Activated CD8-positive, alpha-beta T cell treated with anti-CD3 and anti-CD28 coated beads for 36 hours (primary cell): ENCODE results near the gene RHBDL2. TPM values are rescaled to one million over a fixed set of nuclear protein-coding genes. Genes with fewer than 3 reads are reported as not detected.
"Not testable (repeated sequence)": the region's sequence is repeated elsewhere in the genome, so short reads cannot be mapped to it uniquely, and the experiment has no call there.

Source experiments
- ATAC-seq: fragments of 200-7000 bp; cut with Tn5 transposase; one replicate; pipeline ENCODE4 v1.10.0; 2021; ENCODE audit warnings: mild to moderate bottlenecking, moderate library complexity
- CTCF ChIA-PET: fragments of 350-600 bp; sonication (Branson Sonifier 250); formaldehyde crosslinking; loops from one replicate; lab custom pipeline; 2021; ENCODE audit warnings: antibody characterized with exemption; lab: Charles Lee
- POLR2A ChIA-PET: fragments of 350-600 bp; sonication (Branson Sonifier 250); formaldehyde crosslinking; loops from one replicate; lab custom pipeline; 2021; ENCODE audit warnings: antibody characterized with exemption; lab: Charles Lee
- DNase-seq: peaks from one replicate; pipeline ENCODE4 v3.0.0-alpha.2; 2020
- H3K27ac Mint-ChIP-seq: one replicate; pipeline ENCODE4 v1.8.0; 2021; ENCODE audit warnings: mild to moderate bottlenecking, mixed read lengths
- H3K27me3 Mint-ChIP-seq: one replicate; pipeline ENCODE4 v1.8.0; 2021; ENCODE audit warnings: mixed read lengths
- H3K36me3 Mint-ChIP-seq: one replicate; pipeline ENCODE4 v1.8.0; 2021; ENCODE audit warnings: low read depth, mixed read lengths
- H3K4me1 Mint-ChIP-seq: one replicate; pipeline ENCODE4 v1.8.0; 2021; ENCODE audit warnings: low read depth, mixed read lengths
- H3K4me3 Mint-ChIP-seq: one replicate; pipeline ENCODE4 v1.8.0; 2021; ENCODE audit warnings: mild to moderate bottlenecking, moderate library complexity, mixed read lengths
- H3K9me3 Mint-ChIP-seq: one replicate; pipeline ENCODE4 v1.8.0; 2021; ENCODE audit warnings: mixed read lengths
- intact Hi-C: fragments of 100-400 bp; cut with micrococcal nuclease; formaldehyde crosslinking; loops from one replicate; pipeline ENCODE4 v1.10.0; 2022
- total RNA-seq, 2 experiments: library from RNA; stranded (reverse); gene quantifications; one replicate each; pipeline ENCODE4 v1.2.3, GENCODE V29; 2021
- TF ChIP-seq, protein P1 (sequence below): fragments of 200-600 bp; IDR thresholded peaks from one replicate; pipeline ENCODE4 v1.8.0; 2022; ENCODE audit warnings: antibody characterized with exemption, mild to moderate bottlenecking

The RHBDL2 gene, protein sequence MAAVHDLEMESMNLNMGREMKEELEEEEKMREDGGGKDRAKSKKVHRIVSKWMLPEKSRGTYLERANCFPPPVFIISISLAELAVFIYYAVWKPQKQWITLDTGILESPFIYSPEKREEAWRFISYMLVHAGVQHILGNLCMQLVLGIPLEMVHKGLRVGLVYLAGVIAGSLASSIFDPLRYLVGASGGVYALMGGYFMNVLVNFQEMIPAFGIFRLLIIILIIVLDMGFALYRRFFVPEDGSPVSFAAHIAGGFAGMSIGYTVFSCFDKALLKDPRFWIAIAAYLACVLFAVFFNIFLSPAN
- total RNA-seq: not detected

DNA sequence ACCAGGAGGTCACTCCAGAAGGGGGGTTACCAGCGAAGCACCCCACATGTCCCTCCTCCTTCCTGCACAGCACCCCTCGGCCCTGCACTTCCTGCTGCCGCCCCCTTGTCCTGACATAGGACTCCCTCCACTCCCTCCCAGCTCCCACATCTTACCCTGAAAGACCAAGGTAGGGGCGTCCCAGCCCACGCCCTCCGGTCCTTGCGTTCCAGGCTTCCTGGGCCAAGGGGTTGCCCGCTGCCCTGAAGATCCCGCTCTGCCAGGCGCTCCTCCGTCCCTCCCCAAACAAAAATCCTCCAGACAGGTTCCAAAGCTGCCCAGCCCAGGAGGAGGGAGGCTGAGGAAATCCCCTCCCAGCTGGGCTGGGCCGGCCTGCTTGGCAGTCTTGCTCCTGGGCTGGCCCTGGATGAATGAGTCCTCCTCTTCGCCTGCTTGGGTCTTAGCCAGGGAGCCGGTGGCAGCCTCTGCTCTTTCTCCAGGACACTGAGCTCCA is at the start of gene RHBDL2:
RHBDL2 (minus strand) TSS at position 304 of the 493 bp plus-strand sequence. CDS start 22,618 bp downstream, outside the sequence.
- POLR2A ChIA-PET: no interaction called here
- Mint-ChIP-seq H3K27ac (no peak within 1 kb of the TSS), H3K27me3 (no peaks in the 10 kb centered on the region), H3K9me3 (no peaks in the 10 kb centered on the region), H3K36me3 (no peaks in the 10 kb centered on the region), H3K4me3 (no peak within 1 kb of the TSS), H3K4me1 (no peaks in the 10 kb centered on the region)
- intact Hi-C loops: no loop called here
- DNase-seq (no peak), ATAC-seq (no peak)
- TF ChIP-seq, protein P1, sequence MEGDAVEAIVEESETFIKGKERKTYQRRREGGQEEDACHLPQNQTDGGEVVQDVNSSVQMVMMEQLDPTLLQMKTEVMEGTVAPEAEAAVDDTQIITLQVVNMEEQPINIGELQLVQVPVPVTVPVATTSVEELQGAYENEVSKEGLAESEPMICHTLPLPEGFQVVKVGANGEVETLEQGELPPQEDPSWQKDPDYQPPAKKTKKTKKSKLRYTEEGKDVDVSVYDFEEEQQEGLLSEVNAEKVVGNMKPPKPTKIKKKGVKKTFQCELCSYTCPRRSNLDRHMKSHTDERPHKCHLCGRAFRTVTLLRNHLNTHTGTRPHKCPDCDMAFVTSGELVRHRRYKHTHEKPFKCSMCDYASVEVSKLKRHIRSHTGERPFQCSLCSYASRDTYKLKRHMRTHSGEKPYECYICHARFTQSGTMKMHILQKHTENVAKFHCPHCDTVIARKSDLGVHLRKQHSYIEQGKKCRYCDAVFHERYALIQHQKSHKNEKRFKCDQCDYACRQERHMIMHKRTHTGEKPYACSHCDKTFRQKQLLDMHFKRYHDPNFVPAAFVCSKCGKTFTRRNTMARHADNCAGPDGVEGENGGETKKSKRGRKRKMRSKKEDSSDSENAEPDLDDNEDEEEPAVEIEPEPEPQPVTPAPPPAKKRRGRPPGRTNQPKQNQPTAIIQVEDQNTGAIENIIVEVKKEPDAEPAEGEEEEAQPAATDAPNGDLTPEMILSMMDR: no peak
- CTCF ChIA-PET: interaction anchor here (0.6 kb wide), 1 partner anchor 106 kb away, joined by 3 read pairs; no protein-coding TSS in a partner anchor

DNA sequence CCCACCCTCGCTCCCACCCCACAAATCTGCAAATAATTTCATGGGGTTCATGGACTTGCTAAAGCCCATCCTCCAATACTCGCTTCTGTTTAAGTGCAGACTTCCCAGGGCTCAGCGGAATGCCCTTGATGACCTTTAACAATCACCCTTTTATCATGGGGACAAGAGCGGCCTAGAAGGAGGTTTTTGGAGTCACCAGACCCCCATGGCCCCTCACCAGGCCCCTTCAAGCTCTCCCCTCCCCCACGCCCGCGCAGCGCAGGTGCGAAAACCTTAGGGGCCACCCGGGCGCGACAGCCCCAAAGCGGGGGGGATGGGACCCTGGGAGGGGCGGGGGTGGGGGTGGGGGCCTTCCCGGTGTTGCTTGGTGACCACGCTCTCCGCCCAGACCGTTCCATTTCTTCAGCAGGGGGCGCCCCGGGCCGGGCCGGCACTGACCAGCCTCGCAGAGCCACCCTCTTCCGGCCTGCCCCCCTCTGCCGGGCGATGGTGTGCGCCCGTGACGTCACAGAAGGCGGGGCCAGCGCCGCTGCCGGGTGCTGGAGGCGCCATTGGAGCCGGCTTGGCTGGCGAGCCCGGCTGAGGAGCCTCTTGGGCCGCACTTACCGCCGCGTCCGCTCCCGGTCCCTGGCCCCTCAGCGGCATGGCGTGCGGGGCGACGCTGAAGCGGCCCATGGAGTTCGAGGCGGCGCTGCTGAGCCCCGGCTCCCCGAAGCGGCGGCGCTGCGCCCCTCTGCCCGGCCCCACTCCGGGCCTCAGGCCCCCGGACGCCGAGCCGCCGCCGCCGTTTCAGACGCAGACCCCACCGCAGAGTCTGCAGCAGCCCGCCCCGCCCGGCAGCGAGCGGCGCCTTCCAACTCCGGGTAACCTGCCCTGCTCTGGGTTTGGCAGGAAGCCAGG is 49.4 kb upstream of the RHBDL2 start, which contains the start of gene AKIRIN1:
AKIRIN1 (plus strand) TSS at position 539 of the 900 bp plus-strand sequence; CDS start at position 644, 105 bp downstream.
- peak; percentile 98 for DNase-seq
- Mint-ChIP-seq H3K36me3 (peaks cover 35% of the 10 kb centered on the region), H3K4me1 (peaks cover 44% of the 10 kb centered on the region), H3K27ac (peak within 1 kb of the TSS; percentile 92), H3K9me3 (no peaks in the 10 kb centered on the region), H3K4me3 (peak within 1 kb of the TSS; percentile 82), H3K27me3 (peaks cover 2% of the 10 kb centered on the region)
- TF ChIP-seq, protein P1: no peak
- ATAC-seq: peak; percentile 95
- intact Hi-C loops: no loop called here
- CTCF ChIA-PET: interaction anchor here (1.1 kb wide), 1 partner anchor 9 kb away, joined by 3 read pairs; no protein-coding TSS in a partner anchor
- POLR2A ChIA-PET: interaction anchor here (1.0 to 1.5 kb wide), 2 partner anchors 13 to 36 kb away, joined by 4 read pairs; partner anchors contain the start of gene NDUFS5

DNA sequence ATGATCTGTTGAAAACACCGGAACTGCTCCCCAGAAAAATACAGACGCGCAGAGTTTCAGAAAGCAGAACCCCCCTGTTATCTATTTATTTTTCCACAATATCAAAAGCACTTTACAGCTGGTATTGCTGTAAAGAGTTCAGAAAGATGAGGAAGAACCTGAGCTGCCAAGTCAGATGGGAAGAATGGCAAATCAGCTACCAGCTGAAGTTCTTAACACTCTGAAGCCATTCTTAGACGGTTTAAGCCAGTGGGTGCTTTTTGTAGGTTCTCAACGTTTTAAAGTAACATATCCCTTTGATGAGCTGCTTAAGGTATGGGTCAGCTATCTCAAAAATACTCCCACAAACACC is 48.7 kb upstream of the RHBDL2 start:
- intact Hi-C loops: no loop called here
- ATAC-seq (peak; percentile 2), DNase-seq (no peak)
- POLR2A ChIA-PET: interaction anchor here (1.0 to 1.5 kb wide), 2 partner anchors 12 to 37 kb away, joined by 4 read pairs; partner anchors contain the start of gene NDUFS5
- TF ChIP-seq, protein P1: no peak
- H3K9me3 Mint-ChIP-seq: no peaks in the 10 kb centered on the region
- H3K36me3 Mint-ChIP-seq: peaks cover 29% of the 10 kb centered on the region
- peaks cover 42% of the 10 kb centered on the region for H3K4me1 Mint-ChIP-seq
- CTCF ChIA-PET: interaction anchor here (1.1 to 1.5 kb wide), 2 partner anchors 9 to 201 kb away, joined by 3 read pairs; no protein-coding TSS in a partner anchor
- peak overlapping the region; percentile 92 for H3K27ac Mint-ChIP-seq
- H3K27me3 Mint-ChIP-seq: peaks cover 2% of the 10 kb centered on the region
- peak overlapping the region; percentile 82 for H3K4me3 Mint-ChIP-seq

DNA sequence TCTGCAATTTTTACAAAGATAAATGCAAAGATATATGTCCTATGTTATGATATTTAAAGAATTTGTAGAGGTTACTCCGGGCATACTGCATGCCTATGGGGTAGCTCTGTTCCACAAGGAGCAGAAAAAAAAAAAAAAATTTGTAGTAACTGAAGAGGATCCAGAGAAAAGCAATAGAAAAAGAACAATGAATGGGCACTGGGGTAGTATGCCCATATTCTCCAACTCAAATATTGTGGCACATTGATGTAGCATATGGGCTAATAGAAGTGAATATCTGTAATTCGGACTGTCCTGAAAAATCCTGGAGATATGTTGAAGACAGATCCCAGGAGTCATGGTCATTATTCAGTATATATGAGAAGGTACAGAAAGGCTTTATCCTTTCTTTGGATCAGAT is 48.3 kb upstream of the RHBDL2 start:
- Mint-ChIP-seq H3K36me3 (peaks cover 26% of the 10 kb centered on the region), H3K27me3 (peaks cover 2% of the 10 kb centered on the region), H3K27ac (peak overlapping the region; percentile 92), H3K4me1 (peaks cover 38% of the 10 kb centered on the region), H3K4me3 (peak overlapping the region; percentile 82), H3K9me3 (no peaks in the 10 kb centered on the region)
- DNase-seq: no peak
- TF ChIP-seq, protein P1: no peak
- intact Hi-C loops: no loop called here
- ATAC-seq: no peak
- ChIA-PET POLR2A (interaction anchor here (0.9 to 1.5 kb wide), 2 partner anchors 13 to 37 kb away, joined by 3 to 4 read pairs; partner anchors contain the start of gene NDUFS5), CTCF (interaction anchor here (1.1 to 1.5 kb wide), 2 partner anchors 10 to 201 kb away, joined by 3 read pairs; no protein-coding TSS in a partner anchor)

DNA sequence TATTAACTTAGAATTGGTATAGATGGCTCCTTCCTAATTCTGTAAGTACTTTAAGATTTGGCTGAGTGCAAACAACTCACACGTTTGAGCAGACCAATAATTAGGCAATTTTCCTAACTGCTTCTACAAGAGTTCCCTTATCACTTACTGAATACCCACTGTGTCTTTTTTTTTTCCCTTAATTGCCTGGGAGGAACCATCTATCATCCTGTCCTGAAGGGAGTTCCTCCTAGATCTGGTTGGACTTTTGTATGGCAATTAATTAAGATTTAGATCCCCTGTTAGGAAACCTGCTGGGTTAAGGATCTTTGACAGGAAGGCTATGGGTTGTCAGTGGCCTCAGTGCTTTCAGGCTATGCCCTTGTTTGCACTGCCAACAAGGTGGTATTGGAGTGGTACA is 37.8 kb upstream of the RHBDL2 start:
- POLR2A ChIA-PET, ATAC-seq, CTCF ChIA-PET, H3K27me3 Mint-ChIP-seq, H3K27ac Mint-ChIP-seq, intact Hi-C loops, H3K4me3 Mint-ChIP-seq, DNase-seq, H3K36me3 Mint-ChIP-seq, H3K4me1 Mint-ChIP-seq: not testable (repeated sequence)
- peaks cover 10% of the 10 kb centered on the region for H3K9me3 Mint-ChIP-seq

DNA sequence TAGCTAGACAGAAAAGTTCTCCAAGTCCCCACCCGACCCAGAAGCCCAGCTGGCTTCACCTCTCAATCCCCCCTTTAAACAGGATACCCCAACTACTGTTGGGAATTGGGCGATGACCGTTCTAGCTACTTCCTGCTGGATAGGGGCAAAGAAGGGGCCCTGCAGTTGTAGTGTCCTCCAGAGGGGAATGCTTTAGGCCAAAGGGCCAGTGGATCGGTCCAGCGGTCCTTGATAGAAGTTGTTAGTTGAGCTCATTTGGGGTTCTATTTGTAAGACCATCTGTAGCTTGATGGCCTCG is 36.6 kb upstream of the RHBDL2 start:
- H3K4me1 Mint-ChIP-seq, CTCF ChIA-PET, ATAC-seq, H3K36me3 Mint-ChIP-seq, intact Hi-C loops, H3K27me3 Mint-ChIP-seq: not testable (repeated sequence)
- Mint-ChIP-seq H3K4me3 (peak overlapping the region; percentile 52), H3K9me3 (peaks cover 10% of the 10 kb centered on the region), H3K27ac (peak overlapping the region; percentile 80)
- POLR2A ChIA-PET: interaction anchor here (1.6 kb wide), 1 partner anchor 13 kb away, joined by 4 read pairs; the partner anchor contains the start of gene AKIRIN1
- peak; percentile 62 for DNase-seq
